GM12878 (cell line): ENCODE data around the gene FAM20A. TPM values are rescaled to one million over a fixed set of nuclear protein-coding genes. Genes with fewer than 3 reads are reported as not detected.

Experiments
- ATAC-seq: fragments of 200-7000 bp; cut with Tn5 transposase; 3 replicates; pipeline ENCODE4 v1.9.1; 2020; ENCODE audit warnings: mild to moderate bottlenecking, moderate library complexity
- BruUV-seq: library from RNA; stranded (reverse); fragments of 400-500 nt; replicated peaks from 2 replicates; lab custom pipeline; 2021; lab: Mats Ljungman, UMichigan
- CTCF ChIA-PET: fragments of 300-600 bp; sonication (Branson Sonifier 250); formaldehyde crosslinking; extraction: SDS; loops from one replicate; lab custom pipeline; 2021; ENCODE audit warnings: inconsistent platforms; lab: Yijun Ruan, JAX
- POLR2A ChIA-PET: fragments of 350-600 bp; formaldehyde crosslinking; extraction: SDS; loops from one replicate; lab custom pipeline; 2021; ENCODE audit warnings: inconsistent platforms; lab: Charles Lee
- RAD21 ChIA-PET: fragments of 300-600 bp; sonication (Branson Sonifier 250); formaldehyde crosslinking; loops from one replicate; lab custom pipeline; 2023; ENCODE audit warnings: antibody characterized with exemption; ENCODE audit not compliant: unreplicated experiment; lab: Charles Lee
- SMC1A ChIA-PET: fragments of 300-600 bp; sonication (Branson Sonifier 250); formaldehyde crosslinking; loops from one replicate; lab custom pipeline; 2023; ENCODE audit not compliant: unreplicated experiment, uncharacterized antibody; lab: Charles Lee
- DNase-seq: peaks from one replicate; pipeline ENCODE4 v3.0.0-alpha.2; 2011; ENCODE audit warnings: low read depth, low spot score
- FAIRE-seq: peaks from 3 replicates; lab custom pipeline; 2011; peaks lifted over from hg19 to GRCh38; lab: Jason Lieb, UNC
- H2AFZ ChIP-seq: 2 replicates; pipeline ENCODE4 v1.6.0; 2011; ENCODE audit warnings: low read depth, low read length, control low read depth; ENCODE audit not compliant: control insufficient read depth
- H3K27ac ChIP-seq: 2 replicates; pipeline ENCODE4 v1.5.1; 2011; ENCODE audit warnings: control low read depth; ENCODE audit not compliant: control insufficient read depth, insufficient read depth
- H3K27me3 ChIP-seq, 2 experiments: replicated peaks in 1 of 2; 2 replicates each; pipeline versions ENCODE4 v1.6.0 to v1.6.1; 2011; ENCODE audit warnings: low read length in 1 of 2; ENCODE audit not compliant: control insufficient read depth in 2 of 2, insufficient read depth in 2 of 2
- H3K36me3 ChIP-seq, 2 experiments: 2 replicates each; pipeline ENCODE4 v1.5.1; 2011; ENCODE audit warnings: low read length in 1 of 2; ENCODE audit not compliant: control insufficient read depth in 2 of 2, insufficient read depth in 2 of 2
- H3K4me1 ChIP-seq: 2 replicates; pipeline ENCODE4 v1.6.1; 2011; ENCODE audit warnings: mild to moderate bottlenecking, low read length, moderate library complexity, mixed read lengths; ENCODE audit not compliant: control insufficient read depth, insufficient read depth
- H3K4me2 ChIP-seq: 2 replicates; pipeline ENCODE4 v1.6.0; 2011; ENCODE audit warnings: control low read depth; ENCODE audit not compliant: control insufficient read depth, insufficient read depth
- H3K4me3 ChIP-seq: fragments of 200-600 bp; sonication (generic); 2 replicates; pipeline ENCODE4 v1.5.1; 2016
- H3K79me2 ChIP-seq: 2 replicates; pipeline ENCODE4 v1.6.0; 2011; ENCODE audit warnings: low read length; ENCODE audit not compliant: control insufficient read depth, insufficient read depth
- H3K9ac ChIP-seq: 2 replicates; pipeline ENCODE4 v1.8.0; 2011; ENCODE audit warnings: low read length, control low read depth, mixed read lengths; ENCODE audit not compliant: control insufficient read depth, insufficient read depth
- H3K9me3 ChIP-seq: replicated peaks from 3 replicates; pipeline ENCODE4 v1.5.1; 2011; ENCODE audit warnings: mild to moderate bottlenecking, low read length; ENCODE audit not compliant: control insufficient read depth, insufficient read depth
- H4K20me1 ChIP-seq: 2 replicates; pipeline ENCODE4 v1.6.0; 2011; ENCODE audit not compliant: control insufficient read depth, insufficient read depth
- ASH2L ChIP-seq: fragments of 300-600, 200-600 bp; sonication (generic); IDR thresholded peaks from 2 replicates; pipeline ENCODE4 v1.6.1; 2017; ENCODE audit warnings: low read depth, mild to moderate bottlenecking, borderline replicate concordance
- MXI1 ChIP-seq: fragments of 150-350 bp; IDR thresholded peaks from 2 replicates; pipeline ENCODE4 v1.6.1; 2011; ENCODE audit warnings: low read depth, mild to moderate bottlenecking, inconsistent platforms, low read length, improper control_type of control experiment
- SIN3A ChIP-seq: IDR thresholded peaks from 2 replicates; pipeline ENCODE4 v1.6.1; 2012; ENCODE audit warnings: low read depth, low read length, improper control_type of control experiment
- WRNIP1 ChIP-seq: IDR thresholded peaks from 2 replicates; pipeline ENCODE4 v1.6.1; 2011; ENCODE audit warnings: low read depth, low read length, improper control_type of control experiment, borderline replicate concordance
- ZNF207 ChIP-seq: fragments of 450-650 bp; IDR thresholded peaks from 2 replicates; pipeline ENCODE4 v1.6.1; 2014; ENCODE audit warnings: antibody characterized with exemption, mild to moderate bottlenecking, borderline replicate concordance
- WGBS: methylation state at CpG from one replicate; pipeline ENCODE4 v1.1.6; 2016; ENCODE audit warnings: low lambda C conversion rate; ENCODE audit not compliant: insufficient replicate concordance, insufficient coverage; ENCODE audit errors: missing lambda C conversion rate; 5-methylcytosine and 5-hydroxymethylcytosine counted together
- in situ Hi-C: fragments of 300-500 bp; cut with MboI; formaldehyde crosslinking; loops from 9 replicates; pipeline ENCODE4 v1.14.3; 2018; ENCODE audit warnings: mixed read lengths
- intact Hi-C: fragments of 100-400 bp; cut with micrococcal nuclease; formaldehyde crosslinking; loops from one replicate; pipeline ENCODE4 v1.14.2; 2022; ENCODE audit not compliant: unreplicated experiment
- polyA plus RNA-seq, 11 experiments: library from polyadenylated mRNA; depleted of rRNA in 4 of 11; unstranded in 6 of 11; stranded (reverse) in 5 of 11; fragments of >200 nt; fragmentation: Nextera tagmentation in 4 of 11; fragmentation: Illumina TruSeq in 1 of 11; extraction: Ambion mirVana in 4 of 11; extraction: Trizol in 1 of 11; gene quantifications; 1 replicate in 1 of 11; 2 replicates in 10 of 11; pipeline versions ENCODE4 v1.2.1 to v1.2.3, GENCODE V29; 2011 to 2016; ENCODE audit warnings: inconsistent platforms in 2 of 11, missing spikeins in 2 of 11, low read depth in 1 of 11
- total RNA-seq, 4 experiments: library from RNA; depleted of rRNA in 3 of 4; stranded (reverse); fragments of >200 nt in 3 of 4; fragmentation: Illumina TruSeq in 1 of 4; extraction: Trizol in 1 of 4; gene quantifications; 2 replicates each; pipeline versions ENCODE4 v1.2.1 to v1.2.3, GENCODE V29; 2013 to 2021
- TF ChIP-seq, protein P1 (sequence below): IDR thresholded peaks from 2 replicates; pipeline ENCODE4 v1.6.1; 2012; ENCODE audit warnings: mild to moderate bottlenecking, low read depth, low read length
- TF ChIP-seq, protein P2 (sequence below): IDR thresholded peaks from 2 replicates; pipeline ENCODE4 v1.6.1; 2012; ENCODE audit warnings: improper control_type of control experiment, low read depth, low read length; ENCODE audit not compliant: insufficient replicate concordance

The FAM20A gene
- total and polyA plus RNA-seq, 10 of the 15 experiments (the other 5 are each of a cell fraction or from before 2014, with no cell fraction given) = 0.13 TPM; not detected in 9

DNA sequence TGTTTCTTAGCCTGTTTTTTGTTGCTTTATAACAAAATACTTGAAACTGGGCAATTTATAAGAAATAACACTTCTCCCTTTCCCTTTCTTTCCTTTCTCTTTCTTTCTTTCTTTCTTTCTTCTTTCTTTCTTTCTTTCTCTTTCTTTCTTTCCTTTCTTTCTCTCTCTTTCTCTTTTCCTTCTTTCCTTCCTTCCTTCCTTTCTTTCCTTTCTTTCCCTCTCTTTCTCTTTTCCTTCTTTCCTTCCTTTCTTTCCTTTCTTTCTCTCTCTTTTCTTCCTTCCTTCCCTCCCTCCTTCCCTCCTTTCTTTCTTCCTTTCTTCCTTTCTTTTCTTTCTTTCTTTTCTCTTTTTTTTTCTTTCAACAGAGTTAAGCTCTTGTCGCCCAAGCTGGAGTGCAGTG, 27.8 kb downstream of the FAM20A start:
- BruUV-seq = no TSS peak
- TF ChIP-seq, protein P1, sequence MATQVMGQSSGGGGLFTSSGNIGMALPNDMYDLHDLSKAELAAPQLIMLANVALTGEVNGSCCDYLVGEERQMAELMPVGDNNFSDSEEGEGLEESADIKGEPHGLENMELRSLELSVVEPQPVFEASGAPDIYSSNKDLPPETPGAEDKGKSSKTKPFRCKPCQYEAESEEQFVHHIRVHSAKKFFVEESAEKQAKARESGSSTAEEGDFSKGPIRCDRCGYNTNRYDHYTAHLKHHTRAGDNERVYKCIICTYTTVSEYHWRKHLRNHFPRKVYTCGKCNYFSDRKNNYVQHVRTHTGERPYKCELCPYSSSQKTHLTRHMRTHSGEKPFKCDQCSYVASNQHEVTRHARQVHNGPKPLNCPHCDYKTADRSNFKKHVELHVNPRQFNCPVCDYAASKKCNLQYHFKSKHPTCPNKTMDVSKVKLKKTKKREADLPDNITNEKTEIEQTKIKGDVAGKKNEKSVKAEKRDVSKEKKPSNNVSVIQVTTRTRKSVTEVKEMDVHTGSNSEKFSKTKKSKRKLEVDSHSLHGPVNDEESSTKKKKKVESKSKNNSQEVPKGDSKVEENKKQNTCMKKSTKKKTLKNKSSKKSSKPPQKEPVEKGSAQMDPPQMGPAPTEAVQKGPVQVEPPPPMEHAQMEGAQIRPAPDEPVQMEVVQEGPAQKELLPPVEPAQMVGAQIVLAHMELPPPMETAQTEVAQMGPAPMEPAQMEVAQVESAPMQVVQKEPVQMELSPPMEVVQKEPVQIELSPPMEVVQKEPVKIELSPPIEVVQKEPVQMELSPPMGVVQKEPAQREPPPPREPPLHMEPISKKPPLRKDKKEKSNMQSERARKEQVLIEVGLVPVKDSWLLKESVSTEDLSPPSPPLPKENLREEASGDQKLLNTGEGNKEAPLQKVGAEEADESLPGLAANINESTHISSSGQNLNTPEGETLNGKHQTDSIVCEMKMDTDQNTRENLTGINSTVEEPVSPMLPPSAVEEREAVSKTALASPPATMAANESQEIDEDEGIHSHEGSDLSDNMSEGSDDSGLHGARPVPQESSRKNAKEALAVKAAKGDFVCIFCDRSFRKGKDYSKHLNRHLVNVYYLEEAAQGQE = no peak
- TF ChIP-seq, protein P2, sequence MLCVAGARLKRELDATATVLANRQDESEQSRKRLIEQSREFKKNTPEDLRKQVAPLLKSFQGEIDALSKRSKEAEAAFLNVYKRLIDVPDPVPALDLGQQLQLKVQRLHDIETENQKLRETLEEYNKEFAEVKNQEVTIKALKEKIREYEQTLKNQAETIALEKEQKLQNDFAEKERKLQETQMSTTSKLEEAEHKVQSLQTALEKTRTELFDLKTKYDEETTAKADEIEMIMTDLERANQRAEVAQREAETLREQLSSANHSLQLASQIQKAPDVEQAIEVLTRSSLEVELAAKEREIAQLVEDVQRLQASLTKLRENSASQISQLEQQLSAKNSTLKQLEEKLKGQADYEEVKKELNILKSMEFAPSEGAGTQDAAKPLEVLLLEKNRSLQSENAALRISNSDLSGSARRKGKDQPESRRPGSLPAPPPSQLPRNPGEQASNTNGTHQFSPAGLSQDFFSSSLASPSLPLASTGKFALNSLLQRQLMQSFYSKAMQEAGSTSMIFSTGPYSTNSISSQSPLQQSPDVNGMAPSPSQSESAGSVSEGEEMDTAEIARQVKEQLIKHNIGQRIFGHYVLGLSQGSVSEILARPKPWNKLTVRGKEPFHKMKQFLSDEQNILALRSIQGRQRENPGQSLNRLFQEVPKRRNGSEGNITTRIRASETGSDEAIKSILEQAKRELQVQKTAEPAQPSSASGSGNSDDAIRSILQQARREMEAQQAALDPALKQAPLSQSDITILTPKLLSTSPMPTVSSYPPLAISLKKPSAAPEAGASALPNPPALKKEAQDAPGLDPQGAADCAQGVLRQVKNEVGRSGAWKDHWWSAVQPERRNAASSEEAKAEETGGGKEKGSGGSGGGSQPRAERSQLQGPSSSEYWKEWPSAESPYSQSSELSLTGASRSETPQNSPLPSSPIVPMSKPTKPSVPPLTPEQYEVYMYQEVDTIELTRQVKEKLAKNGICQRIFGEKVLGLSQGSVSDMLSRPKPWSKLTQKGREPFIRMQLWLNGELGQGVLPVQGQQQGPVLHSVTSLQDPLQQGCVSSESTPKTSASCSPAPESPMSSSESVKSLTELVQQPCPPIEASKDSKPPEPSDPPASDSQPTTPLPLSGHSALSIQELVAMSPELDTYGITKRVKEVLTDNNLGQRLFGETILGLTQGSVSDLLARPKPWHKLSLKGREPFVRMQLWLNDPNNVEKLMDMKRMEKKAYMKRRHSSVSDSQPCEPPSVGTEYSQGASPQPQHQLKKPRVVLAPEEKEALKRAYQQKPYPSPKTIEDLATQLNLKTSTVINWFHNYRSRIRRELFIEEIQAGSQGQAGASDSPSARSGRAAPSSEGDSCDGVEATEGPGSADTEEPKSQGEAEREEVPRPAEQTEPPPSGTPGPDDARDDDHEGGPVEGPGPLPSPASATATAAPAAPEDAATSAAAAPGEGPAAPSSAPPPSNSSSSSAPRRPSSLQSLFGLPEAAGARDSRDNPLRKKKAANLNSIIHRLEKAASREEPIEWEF = no peak
- TF ChIP-seq ASH2L (no peak), WRNIP1 (no peak), MXI1 (no peak), ZNF207 (no peak), SIN3A (no peak)
- H3K36me3 ChIP-seq = no peaks in the 10 kb centered on the region
- no peaks in the 10 kb centered on the region; a peak in 1 of 4 replicates for H3K27me3 ChIP-seq
- ChIA-PET POLR2A (no interaction called here), CTCF (no interaction called here), SMC1A (no interaction called here), RAD21 (no interaction called here)
- 19% methylated on average over 1 of the region's 1 CpG for WGBS
- ATAC-seq = no peak
- intact Hi-C loops (no loop called here), in situ Hi-C loops (no loop called here)
- no peaks in the 10 kb centered on the region for H4K20me1 ChIP-seq
- no peak for FAIRE-seq
- H3K9me3 ChIP-seq = no peaks in the 10 kb centered on the region
- no peak overlapping the region for H3K27ac ChIP-seq
- no peaks in the 10 kb centered on the region for H3K4me1 ChIP-seq
- no peak overlapping the region for H3K4me3 ChIP-seq
- no peak overlapping the region for H3K9ac ChIP-seq
- H2AFZ ChIP-seq = no peak overlapping the region
- H3K79me2 ChIP-seq = no peaks in the 10 kb centered on the region
- no peak for DNase-seq
- no peak overlapping the region for H3K4me2 ChIP-seq
